Body of pancreas (tissue), 4 donors: ENCODE data around the gene PIK3CG. TPM values are rescaled to one million over a fixed set of nuclear protein-coding genes. Genes with fewer than 3 reads are reported as not detected.

Source experiments
- ATAC-seq: fragments of 150-250 bp; one replicate; pipeline ENCODE4 v1.9.1; 2016
- DNase-seq, 4 donors: peaks; one replicate each; pipeline ENCODE4 v3.0.0-alpha.2; 2019
- H3K27ac ChIP-seq, 4 donors: fragments of 200-600 bp; sonication (generic); 1 replicate in 3 of 4; 2 replicates in 1 of 4; pipeline versions ENCODE4 v1.5.1 to v1.6.1; 2016 to 2019; ENCODE audit warnings: mild to moderate bottlenecking in 1 of 4, mixed read lengths in 1 of 4, moderate library complexity in 1 of 4
- H3K27me3 ChIP-seq, 2 donors: fragments of 200-600 bp; sonication (generic); one replicate each; pipeline ENCODE4 v1.6.0; 2016; ENCODE audit warnings: mild to moderate bottlenecking in 1 of 2
- H3K36me3 ChIP-seq, 2 donors: fragments of 200-600 bp; sonication (generic); replicated peaks in 1 of 2; 2 replicates each; pipeline ENCODE4 v1.5.1; 2016; ENCODE audit warnings: low read depth in 2 of 2; ENCODE audit not compliant: insufficient read depth in 1 of 2
- H3K4me1 ChIP-seq: fragments of 200-600 bp; sonication (generic); one replicate; pipeline ENCODE4 v1.6.0; 2016
- H3K4me3 ChIP-seq, 2 donors: fragments of 200-600 bp; sonication (generic); 1 replicate in 1 of 2; 2 replicates in 1 of 2; pipeline ENCODE4 v1.5.1; 2016 to 2019
- H3K9me3 ChIP-seq, 3 donors: fragments of 200-600 bp; sonication (generic); 1 replicate in 2 of 3; 2 replicates in 1 of 3; pipeline ENCODE4 v1.5.1; 2016
- POLR2A ChIP-seq, 3 donors: fragments of 450-650 bp; IDR thresholded peaks; one replicate each; pipeline ENCODE4 v1.6.1; 2016; ENCODE audit warnings: antibody characterized with exemption in 3 of 3, mild to moderate bottlenecking in 2 of 3
- WGBS, 2 donors: methylation state at CpG; one replicate each; pipeline ENCODE4 v1.1.5; 2017; 5-methylcytosine and 5-hydroxymethylcytosine counted together
- intact Hi-C: fragments of 100-400 bp; cut with DNase I; formaldehyde crosslinking; loops from one replicate; pipeline ENCODE4 v1.15.1; 2023
- total RNA-seq, 2 donors: library from RNA; depleted of rRNA; stranded (reverse); fragments of >200 nt; gene quantifications; one replicate each; pipeline ENCODE4 v1.1.0, GENCODE V29; 2016
- TF ChIP-seq, protein P1 (sequence below), 7 experiments: fragments of 450-650 bp in 4 of 7; fragments of 200-600 bp in 3 of 7; sonication (generic) in 3 of 7; IDR thresholded peaks; one replicate each; pipeline ENCODE4 v1.5.1; 2016 to 2019; ENCODE audit warnings: antibody characterized with exemption in 7 of 7

PIK3CG gene
- total RNA-seq, 2 donors from 2014 or later = 0.66 to 3.1 TPM

DNA sequence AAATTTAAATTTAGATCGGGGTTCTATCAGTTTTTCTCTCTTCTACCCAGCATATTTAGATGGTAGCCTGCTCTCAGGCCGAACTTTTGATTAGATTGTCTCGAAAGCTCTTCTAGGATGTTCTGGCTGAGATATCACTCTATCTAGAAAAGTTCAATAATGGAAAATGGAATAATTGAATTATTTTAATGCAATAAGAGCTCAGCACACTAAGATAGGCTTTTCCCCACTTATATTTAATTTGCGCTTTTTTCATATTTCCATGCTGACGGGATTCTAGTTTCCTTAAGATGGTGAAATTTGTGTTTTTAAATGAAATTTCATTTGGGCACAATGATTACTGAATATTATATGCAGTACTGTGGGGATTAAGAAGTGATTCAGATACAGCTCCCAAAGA, 73.7 kb downstream of the PIK3CG start:
- H3K27me3 ChIP-seq = no peaks in the 10 kb centered on the region
- H3K4me1 ChIP-seq = no peaks in the 10 kb centered on the region
- H3K4me3 ChIP-seq = no peak overlapping the region
- ATAC-seq (no peak), DNase-seq (no peak)
- no peaks in the 10 kb centered on the region for H3K36me3 ChIP-seq
- no peak overlapping the region for H3K27ac ChIP-seq
- intact Hi-C loops = no loop called here
- H3K9me3 ChIP-seq = no peaks in the 10 kb centered on the region
- WGBS, 2 donors = 69 to 73% methylated on average over 5 of the region's 5 CpGs
- TF ChIP-seq, protein P1, sequence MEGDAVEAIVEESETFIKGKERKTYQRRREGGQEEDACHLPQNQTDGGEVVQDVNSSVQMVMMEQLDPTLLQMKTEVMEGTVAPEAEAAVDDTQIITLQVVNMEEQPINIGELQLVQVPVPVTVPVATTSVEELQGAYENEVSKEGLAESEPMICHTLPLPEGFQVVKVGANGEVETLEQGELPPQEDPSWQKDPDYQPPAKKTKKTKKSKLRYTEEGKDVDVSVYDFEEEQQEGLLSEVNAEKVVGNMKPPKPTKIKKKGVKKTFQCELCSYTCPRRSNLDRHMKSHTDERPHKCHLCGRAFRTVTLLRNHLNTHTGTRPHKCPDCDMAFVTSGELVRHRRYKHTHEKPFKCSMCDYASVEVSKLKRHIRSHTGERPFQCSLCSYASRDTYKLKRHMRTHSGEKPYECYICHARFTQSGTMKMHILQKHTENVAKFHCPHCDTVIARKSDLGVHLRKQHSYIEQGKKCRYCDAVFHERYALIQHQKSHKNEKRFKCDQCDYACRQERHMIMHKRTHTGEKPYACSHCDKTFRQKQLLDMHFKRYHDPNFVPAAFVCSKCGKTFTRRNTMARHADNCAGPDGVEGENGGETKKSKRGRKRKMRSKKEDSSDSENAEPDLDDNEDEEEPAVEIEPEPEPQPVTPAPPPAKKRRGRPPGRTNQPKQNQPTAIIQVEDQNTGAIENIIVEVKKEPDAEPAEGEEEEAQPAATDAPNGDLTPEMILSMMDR (IDR thresholded peaks at IDR 0.05) = no peak
- TF ChIP-seq POLR2A (IDR thresholded peaks at IDR 0.05) = no peak

DNA sequence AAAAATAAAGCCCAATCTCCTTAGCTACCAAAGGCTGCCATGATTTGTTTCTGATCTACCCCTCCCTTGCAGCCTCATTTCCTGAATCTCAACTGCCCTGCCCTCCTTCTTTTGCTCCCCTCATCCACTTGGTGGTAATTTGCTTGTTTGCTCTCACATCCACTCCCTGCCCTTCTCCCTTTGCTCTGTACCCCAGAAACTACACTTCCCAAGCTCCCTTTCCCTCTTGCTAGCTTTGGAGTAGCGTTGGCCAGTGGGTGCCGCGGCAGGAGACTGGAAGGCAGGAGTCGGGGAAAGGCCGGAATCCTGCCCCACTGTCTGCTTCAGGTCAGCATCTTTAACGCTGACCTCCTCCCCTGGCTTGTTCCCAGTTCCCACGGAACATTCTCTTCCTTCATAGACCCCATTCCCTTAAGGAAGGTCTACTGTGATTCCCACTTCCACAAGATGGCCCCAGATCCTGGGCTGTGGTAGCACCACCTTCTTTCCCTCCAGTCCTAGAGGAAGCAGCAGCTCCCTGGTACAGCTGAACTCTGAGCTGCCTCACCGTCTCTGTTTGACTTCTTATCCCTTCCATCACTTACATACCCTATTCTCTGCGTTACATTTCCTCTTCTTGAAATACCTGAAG, 79.1 kb downstream of the PIK3CG start:
- Histone ChIP-seq H3K9me3 (no peaks in the 10 kb centered on the region), H3K4me3 (no peak overlapping the region), H3K36me3 (no peaks in the 10 kb centered on the region), H3K27me3 (no peaks in the 10 kb centered on the region), H3K27ac (no peak overlapping the region), H3K4me1 (no peaks in the 10 kb centered on the region)
- DNase-seq = no peak
- intact Hi-C loops = no loop called here
- 56 to 72% methylated on average over 9 of the region's 9 CpGs for WGBS, 2 donors
- ATAC-seq = no peak
- no peak for TF ChIP-seq POLR2A (IDR thresholded peaks at IDR 0.05)
- TF ChIP-seq, protein P1 (IDR thresholded peaks at IDR 0.05) = no peak

DNA sequence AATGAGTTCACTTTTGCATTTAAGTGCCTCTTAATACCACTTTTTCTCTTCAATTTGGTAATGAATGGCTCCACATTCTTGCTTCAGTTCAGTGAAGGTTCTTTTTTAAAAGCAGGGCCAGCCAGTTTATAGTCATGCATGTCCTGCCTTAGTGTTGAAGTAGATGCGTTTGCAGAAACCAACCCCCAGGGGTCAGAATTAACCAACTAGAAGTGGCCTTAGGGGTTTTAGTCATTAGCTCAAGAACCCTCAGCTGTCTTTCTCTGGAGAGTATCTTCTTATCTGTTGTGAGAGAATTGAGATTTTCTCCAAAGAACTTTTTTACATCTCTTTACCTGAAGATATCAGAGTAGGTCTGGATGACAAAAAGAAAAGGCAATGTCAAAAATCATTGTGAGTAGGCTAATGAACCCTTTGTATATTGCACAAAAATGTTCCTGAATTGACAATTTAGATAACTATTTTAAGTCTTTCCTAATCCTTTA, 82.2 kb downstream of the PIK3CG start:
- ATAC-seq = peak; percentile 58

DNA sequence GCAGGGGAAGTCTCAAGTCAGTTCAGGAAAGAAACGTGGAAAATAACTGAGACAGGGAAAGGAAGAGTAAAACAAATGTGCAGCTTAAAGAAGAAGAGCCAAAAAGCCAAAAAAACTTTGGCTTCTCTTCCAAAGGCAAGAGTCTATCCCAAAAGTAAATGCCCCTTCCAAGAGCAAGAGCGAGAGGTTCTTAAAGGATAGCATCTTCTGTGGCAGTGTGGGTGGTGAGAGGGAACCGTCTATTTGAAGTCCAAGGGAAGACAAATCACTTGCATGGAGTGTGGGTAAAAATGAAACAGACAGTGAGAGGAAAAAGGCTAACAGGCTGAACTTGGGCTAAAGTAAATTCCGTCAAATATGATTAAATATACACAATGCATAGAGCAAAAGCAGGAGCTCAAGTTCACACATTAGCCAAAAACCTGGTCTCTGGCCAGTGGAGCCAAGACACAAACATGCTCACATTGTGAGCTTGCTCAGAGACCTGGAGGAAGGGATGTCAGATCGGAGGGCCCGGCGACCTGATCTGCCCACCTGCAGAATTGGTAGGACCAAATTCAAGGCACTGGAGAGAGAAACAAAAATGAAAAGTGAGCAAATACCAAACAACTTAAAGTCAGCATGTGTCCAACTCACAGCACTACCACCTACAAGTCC, 87.0 kb downstream of the PIK3CG start:
- 66 to 72% methylated on average over 7 of the region's 7 CpGs for WGBS, 2 donors
- no peak for DNase-seq

More for the DNA sequence above, 82.2 kb downstream of the PIK3CG start:
- intact Hi-C loops = no loop called here
- peak; percentile 28 to 57 (median 41) for DNase-seq
- no peaks in the 10 kb centered on the region for H3K27me3 ChIP-seq
- no peaks in the 10 kb centered on the region for H3K4me1 ChIP-seq
- no peak overlapping the region for H3K4me3 ChIP-seq
- TF ChIP-seq, protein P1 (IDR thresholded peaks at IDR 0.05) = peak in 6 of 7 experiments; percentile 20 to 54 (median 48)
- no peak for TF ChIP-seq POLR2A (IDR thresholded peaks at IDR 0.05)
- H3K36me3 ChIP-seq = no peaks in the 10 kb centered on the region
- 3 to 5% methylated on average over 1 of the region's 1 CpG for WGBS, 2 donors
- no peaks in the 10 kb centered on the region for H3K9me3 ChIP-seq
- H3K27ac ChIP-seq = no peak overlapping the region

More for the DNA sequence above, 87.0 kb downstream of the PIK3CG start:
- Histone ChIP-seq H3K27me3 (no peaks in the 10 kb centered on the region), H3K4me3 (no peak overlapping the region), H3K36me3 (no peaks in the 10 kb centered on the region), H3K27ac (no peak overlapping the region), H3K4me1 (no peaks in the 10 kb centered on the region), H3K9me3 (no peaks in the 10 kb centered on the region)
- no peak for ATAC-seq
- no peak for TF ChIP-seq POLR2A (IDR thresholded peaks at IDR 0.05)
- TF ChIP-seq, protein P1 (IDR thresholded peaks at IDR 0.05) = no peak
- intact Hi-C loops = no loop called here
